Peyer's patch (tissue), 4 donors: Measurements from ENCODE around the gene TMEM163. TPM values are rescaled to one million over a fixed set of nuclear protein-coding genes. Genes with fewer than 3 reads are reported as not detected.
"Not testable (repeated sequence)": the region's sequence is repeated elsewhere in the genome, so short reads cannot be mapped to it uniquely, and the experiment has no call there.

Experiments
- DNase-seq, 3 donors: peaks; one replicate each; pipeline ENCODE4 v3.0.0-alpha.2; 2017 to 2019
- H3K27ac ChIP-seq, 4 donors: fragments of 200-600 bp; sonication (generic); one replicate each; pipeline ENCODE4 v1.5.1; 2016 to 2019
- H3K27me3 ChIP-seq, 2 donors: fragments of 200-600 bp; sonication (generic); one replicate each; pipeline ENCODE4 v1.5.1; 2019
- H3K36me3 ChIP-seq, 3 donors: fragments of 200-600 bp; sonication (generic); one replicate each; pipeline ENCODE4 v1.5.1; 2016 to 2019
- H3K4me1 ChIP-seq, 4 donors: fragments of 200-600 bp; sonication (generic); one replicate each; pipeline ENCODE4 v1.5.1; 2016 to 2019
- H3K4me3 ChIP-seq, 4 donors: fragments of 200-600 bp; sonication (generic); 1 replicate in 3 of 4; 2 replicates in 1 of 4; pipeline ENCODE4 v1.5.1; 2016 to 2019; ENCODE audit warnings: mild to moderate bottlenecking in 1 of 4
- H3K9me3 ChIP-seq, 4 donors: fragments of 200-600 bp; sonication (generic); one replicate each; pipeline ENCODE4 v1.5.1; 2016 to 2019; ENCODE audit warnings: mild to moderate bottlenecking in 1 of 4
- POLR2A ChIP-seq, 2 donors: fragments of 450-650 bp; IDR thresholded peaks; one replicate each; pipeline ENCODE4 v1.5.1; 2017; ENCODE audit warnings: antibody characterized with exemption in 2 of 2, mild to moderate bottlenecking in 2 of 2, moderate library complexity in 2 of 2
- total RNA-seq, 4 donors: library from RNA; depleted of rRNA; stranded (reverse); fragments of >200 nt; gene quantifications; one replicate each; pipeline ENCODE4 v1.1.0, GENCODE V29; 2016
- TF ChIP-seq, protein P1 (sequence below), 6 experiments: fragments of 450-650 bp in 4 of 6; fragments of 200-600 bp in 2 of 6; sonication (generic) in 1 of 6; IDR thresholded peaks; one replicate each; pipeline ENCODE4 v1.5.1; 2017 to 2019; ENCODE audit warnings: antibody characterized with exemption in 6 of 6, mild to moderate bottlenecking in 3 of 6, moderate library complexity in 1 of 6

Gene TMEM163
- total RNA-seq, 4 donors from 2014 or later = 1.7 TPM; not detected in 3

GRCh38 chr2:134657650-134658250, 61.0 kb downstream of the TMEM163 start:
- H3K36me3 ChIP-seq = no peaks in the 10 kb centered on the region
- H3K4me1 ChIP-seq = no peaks in the 10 kb centered on the region

GRCh38 chr2:134656391-134656790, 62.4 kb downstream of the TMEM163 start:
- H3K4me3 ChIP-seq, H3K27ac ChIP-seq, H3K4me1 ChIP-seq, DNase-seq, H3K9me3 ChIP-seq, H3K27me3 ChIP-seq, H3K36me3 ChIP-seq: not testable (repeated sequence)

More at GRCh38 chr2:134657650-134658250, 61.0 kb downstream of the TMEM163 start:
- DNase-seq = peak in 1 of 3 donors; percentile 24
- H3K4me3 ChIP-seq = no peak overlapping the region
- no peaks in the 10 kb centered on the region for H3K9me3 ChIP-seq
- TF ChIP-seq POLR2A (IDR thresholded peaks at IDR 0.05) = no peak
- TF ChIP-seq, protein P1, sequence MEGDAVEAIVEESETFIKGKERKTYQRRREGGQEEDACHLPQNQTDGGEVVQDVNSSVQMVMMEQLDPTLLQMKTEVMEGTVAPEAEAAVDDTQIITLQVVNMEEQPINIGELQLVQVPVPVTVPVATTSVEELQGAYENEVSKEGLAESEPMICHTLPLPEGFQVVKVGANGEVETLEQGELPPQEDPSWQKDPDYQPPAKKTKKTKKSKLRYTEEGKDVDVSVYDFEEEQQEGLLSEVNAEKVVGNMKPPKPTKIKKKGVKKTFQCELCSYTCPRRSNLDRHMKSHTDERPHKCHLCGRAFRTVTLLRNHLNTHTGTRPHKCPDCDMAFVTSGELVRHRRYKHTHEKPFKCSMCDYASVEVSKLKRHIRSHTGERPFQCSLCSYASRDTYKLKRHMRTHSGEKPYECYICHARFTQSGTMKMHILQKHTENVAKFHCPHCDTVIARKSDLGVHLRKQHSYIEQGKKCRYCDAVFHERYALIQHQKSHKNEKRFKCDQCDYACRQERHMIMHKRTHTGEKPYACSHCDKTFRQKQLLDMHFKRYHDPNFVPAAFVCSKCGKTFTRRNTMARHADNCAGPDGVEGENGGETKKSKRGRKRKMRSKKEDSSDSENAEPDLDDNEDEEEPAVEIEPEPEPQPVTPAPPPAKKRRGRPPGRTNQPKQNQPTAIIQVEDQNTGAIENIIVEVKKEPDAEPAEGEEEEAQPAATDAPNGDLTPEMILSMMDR (IDR thresholded peaks at IDR 0.05) = peak in 3 of 6 experiments; percentile 19 to 52 (median 27)
- H3K27ac ChIP-seq = no peak overlapping the region
- H3K27me3 ChIP-seq = no peaks in the 10 kb centered on the region

DNA sequence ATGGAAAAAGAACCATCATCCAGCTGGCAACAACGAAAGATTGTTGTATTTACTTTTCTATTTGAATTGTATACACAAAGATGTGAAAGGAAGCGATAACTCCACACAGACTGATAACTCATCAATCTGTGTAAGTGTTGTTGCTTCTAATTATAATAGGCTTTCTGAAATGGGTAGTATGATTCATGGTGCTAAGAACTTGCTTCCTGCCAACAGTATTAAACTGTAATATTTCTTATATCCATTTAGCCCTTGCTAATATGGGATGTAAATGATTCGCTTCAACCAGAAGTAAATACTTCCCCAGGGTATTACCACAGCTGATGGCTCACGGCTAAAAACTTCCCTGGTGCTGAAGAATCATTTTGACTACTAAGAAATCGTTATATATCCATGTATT, 70.2 kb downstream of the TMEM163 start:
- Histone ChIP-seq H3K27ac (no peak overlapping the region), H3K27me3 (no peaks in the 10 kb centered on the region), H3K4me3 (no peak overlapping the region), H3K36me3 (no peaks in the 10 kb centered on the region), H3K4me1 (no peaks in the 10 kb centered on the region), H3K9me3 (no peaks in the 10 kb centered on the region)
- no peak for DNase-seq
- no peak for TF ChIP-seq POLR2A (IDR thresholded peaks at IDR 0.05)
- TF ChIP-seq, protein P1 (IDR thresholded peaks at IDR 0.05) = no peak

DNA sequence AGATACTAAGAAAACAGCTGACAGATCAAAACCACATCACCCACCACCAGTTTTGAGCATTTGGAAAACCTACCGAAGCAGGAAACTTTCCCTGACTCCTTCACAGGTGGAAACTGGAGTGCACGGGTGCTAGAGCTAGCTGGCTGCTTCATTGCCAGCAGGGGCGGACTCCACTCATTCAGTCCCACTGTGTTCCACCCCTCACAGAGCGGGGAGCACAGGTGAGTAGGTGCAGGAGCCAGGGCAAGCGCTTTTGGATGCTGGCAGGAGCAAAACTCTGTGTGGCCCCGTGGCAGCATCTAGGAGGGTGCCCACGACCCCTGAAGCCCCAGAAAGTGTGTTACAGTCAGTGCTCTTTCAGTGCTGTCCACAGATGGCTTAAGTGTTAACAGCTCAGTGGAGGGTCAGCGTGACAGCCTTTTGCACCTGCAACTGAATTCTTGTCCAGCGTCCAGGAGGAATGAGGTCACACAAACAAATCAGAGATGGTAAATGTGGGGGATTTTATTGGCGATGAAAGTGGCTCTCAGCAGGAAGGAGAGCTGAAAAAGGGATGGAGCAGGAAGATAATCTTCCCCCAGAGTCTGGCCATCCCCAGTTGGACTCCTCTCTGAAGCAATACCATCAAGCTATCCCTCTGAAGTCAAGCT, 71.1 kb downstream of the TMEM163 start:
- no peaks in the 10 kb centered on the region for H3K4me1 ChIP-seq
- H3K36me3 ChIP-seq = no peaks in the 10 kb centered on the region
- H3K4me3 ChIP-seq = no peak overlapping the region
- H3K27ac ChIP-seq = no peak overlapping the region
- no peaks in the 10 kb centered on the region for H3K9me3 ChIP-seq
- DNase-seq = no peak
- no peak for TF ChIP-seq POLR2A (IDR thresholded peaks at IDR 0.05)
- TF ChIP-seq, protein P1 (IDR thresholded peaks at IDR 0.05) = no peak
- H3K27me3 ChIP-seq = no peaks in the 10 kb centered on the region

DNA sequence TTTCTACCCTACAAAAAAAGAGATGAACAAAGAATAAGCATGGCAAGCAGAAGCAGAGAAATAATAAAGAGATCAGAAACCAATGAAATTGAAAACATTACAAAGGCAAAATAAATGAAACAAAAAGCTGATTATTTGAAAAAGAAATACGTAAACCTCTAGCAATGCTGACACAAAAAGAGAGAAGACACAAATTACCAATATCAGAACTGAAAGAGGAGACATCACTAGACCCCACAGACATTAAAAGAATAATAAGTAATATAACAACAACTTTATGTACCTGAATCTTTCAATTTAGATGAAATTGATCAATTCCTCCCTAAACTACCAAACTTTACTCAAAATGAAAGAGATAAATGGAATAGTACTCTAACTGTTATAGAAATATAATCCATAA, 75.9 kb downstream of the TMEM163 start:
- no peaks in the 10 kb centered on the region for H3K4me1 ChIP-seq
- H3K36me3 ChIP-seq = no peaks in the 10 kb centered on the region
- TF ChIP-seq, protein P1 (IDR thresholded peaks at IDR 0.05) = no peak
- TF ChIP-seq POLR2A (IDR thresholded peaks at IDR 0.05) = no peak
- no peaks in the 10 kb centered on the region for H3K27me3 ChIP-seq
- no peak overlapping the region for H3K4me3 ChIP-seq
- no peak overlapping the region for H3K27ac ChIP-seq
- DNase-seq = no peak
- H3K9me3 ChIP-seq = no peaks in the 10 kb centered on the region

DNA sequence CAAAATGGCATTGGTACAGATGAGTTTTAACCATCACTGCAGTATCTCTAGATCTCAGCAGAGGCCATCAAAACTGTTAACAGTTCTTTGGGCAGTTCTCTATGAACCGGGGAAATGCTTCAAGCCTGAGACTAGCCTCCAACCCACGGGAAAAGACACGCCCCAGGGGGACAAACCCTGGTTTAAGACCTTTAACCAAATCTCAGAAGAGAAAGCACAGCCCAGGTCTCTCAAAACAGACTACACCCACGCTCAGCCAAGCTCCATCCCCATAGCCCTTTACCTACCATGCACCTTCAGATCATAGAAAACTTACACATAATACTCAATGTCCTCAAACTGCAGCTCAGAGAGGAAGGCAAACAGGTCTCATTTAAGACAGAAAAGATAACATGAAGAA, 78.3 kb downstream of the TMEM163 start:
- Histone ChIP-seq H3K4me1 (no peaks in the 10 kb centered on the region), H3K36me3 (no peaks in the 10 kb centered on the region), H3K4me3 (no peak overlapping the region), H3K27ac (no peak overlapping the region), H3K27me3 (no peaks in the 10 kb centered on the region), H3K9me3 (no peaks in the 10 kb centered on the region)
- TF ChIP-seq, protein P1 (IDR thresholded peaks at IDR 0.05) = no peak
- no peak for TF ChIP-seq POLR2A (IDR thresholded peaks at IDR 0.05)
- no peak for DNase-seq
